Panc1 (cell line): ENCODE results near the gene TSHZ2.

Source experiments
- POLR2AphosphoS5 ChIP-seq: IDR thresholded peaks from 2 replicates; pipeline ENCODE4 v1.6.1; 2012; ENCODE audit warnings: mild to moderate bottlenecking, low read depth, low read length, moderate library complexity
- TF ChIP-seq, protein P1 (sequence below): fragments of 450-650 bp; IDR thresholded peaks from 2 replicates; pipeline ENCODE4 v1.5.1; 2017; ENCODE audit warnings: mild to moderate bottlenecking

DNA sequence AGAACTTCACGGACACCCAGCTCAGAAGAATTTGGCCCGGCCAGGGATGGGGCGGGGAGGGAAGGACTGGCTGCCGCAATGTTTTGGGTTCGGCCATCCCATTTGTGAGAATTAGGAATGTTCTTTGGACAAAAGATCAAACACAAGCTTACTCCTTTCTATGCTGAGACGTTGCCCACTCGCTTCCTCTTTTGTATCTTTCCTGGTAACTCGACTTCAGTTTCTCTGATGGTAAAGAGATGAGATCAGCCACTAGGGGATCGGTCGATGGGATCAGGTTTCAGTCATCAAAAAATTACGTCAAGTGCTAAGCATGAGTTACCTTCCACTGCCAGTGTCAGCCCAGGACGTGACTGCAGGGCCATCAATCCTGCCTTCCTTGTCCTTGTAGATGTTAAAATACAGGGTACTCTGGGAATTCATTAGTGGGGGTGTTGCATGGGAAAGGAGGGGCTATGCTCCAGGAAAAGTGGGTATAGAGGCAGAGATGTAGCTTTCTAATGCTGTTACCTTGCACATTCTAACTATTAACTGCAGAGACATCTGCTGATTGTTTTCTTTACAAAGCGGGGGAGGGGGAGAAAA, 190.2 kb downstream of the TSHZ2 start:
- no peak for TF ChIP-seq POLR2AphosphoS5
- TF ChIP-seq, protein P1, sequence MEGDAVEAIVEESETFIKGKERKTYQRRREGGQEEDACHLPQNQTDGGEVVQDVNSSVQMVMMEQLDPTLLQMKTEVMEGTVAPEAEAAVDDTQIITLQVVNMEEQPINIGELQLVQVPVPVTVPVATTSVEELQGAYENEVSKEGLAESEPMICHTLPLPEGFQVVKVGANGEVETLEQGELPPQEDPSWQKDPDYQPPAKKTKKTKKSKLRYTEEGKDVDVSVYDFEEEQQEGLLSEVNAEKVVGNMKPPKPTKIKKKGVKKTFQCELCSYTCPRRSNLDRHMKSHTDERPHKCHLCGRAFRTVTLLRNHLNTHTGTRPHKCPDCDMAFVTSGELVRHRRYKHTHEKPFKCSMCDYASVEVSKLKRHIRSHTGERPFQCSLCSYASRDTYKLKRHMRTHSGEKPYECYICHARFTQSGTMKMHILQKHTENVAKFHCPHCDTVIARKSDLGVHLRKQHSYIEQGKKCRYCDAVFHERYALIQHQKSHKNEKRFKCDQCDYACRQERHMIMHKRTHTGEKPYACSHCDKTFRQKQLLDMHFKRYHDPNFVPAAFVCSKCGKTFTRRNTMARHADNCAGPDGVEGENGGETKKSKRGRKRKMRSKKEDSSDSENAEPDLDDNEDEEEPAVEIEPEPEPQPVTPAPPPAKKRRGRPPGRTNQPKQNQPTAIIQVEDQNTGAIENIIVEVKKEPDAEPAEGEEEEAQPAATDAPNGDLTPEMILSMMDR = no peak
